CD4-positive, alpha-beta T cell (primary cell): ENCODE results near the gene UFSP1. TPM values are rescaled to one million over a fixed set of nuclear protein-coding genes. Genes with fewer than 3 reads are reported as not detected.

ENCODE experiments used
- ATAC-seq: fragments of 200-7000 bp; cut with Tn5 transposase; one replicate; pipeline ENCODE4 v1.10.0; 2022; ENCODE audit warnings: mild to moderate bottlenecking; ENCODE audit not compliant: poor library complexity
- CTCF ChIA-PET: fragments of 350-600 bp; sonication (Branson Sonifier 250); formaldehyde crosslinking; loops from one replicate; lab custom pipeline; 2021; ENCODE audit warnings: antibody characterized with exemption, inconsistent platforms; lab: Charles Lee
- POLR2A ChIA-PET: fragments of 350-600 bp; sonication (Branson Sonifier 250); formaldehyde crosslinking; loops from one replicate; lab custom pipeline; 2021; ENCODE audit warnings: antibody characterized with exemption, inconsistent platforms; lab: Charles Lee
- DNase-seq, 14 experiments: peaks; one replicate each; pipeline ENCODE4 v3.0.0-alpha.2; 2013 to 2020; ENCODE audit warnings: mixed read lengths in 2 of 14
- H3K27ac ChIP-seq, 2 donors: one replicate each; pipeline versions ENCODE4 v1.5.1 to v1.7.0; 2013; ENCODE audit warnings: low read length in 2 of 2, low read depth in 1 of 2, mild to moderate bottlenecking in 1 of 2
- H3K27me3 ChIP-seq, 2 experiments: 1 replicate in 1 of 2; 2 replicates in 1 of 2; pipeline versions ENCODE4 v1.6.1 to v1.7.0; 2013; ENCODE audit warnings: low read length in 2 of 2, control low read depth in 1 of 2, mild to moderate bottlenecking in 1 of 2, moderate library complexity in 1 of 2; ENCODE audit not compliant: insufficient read depth in 2 of 2, control insufficient read depth in 1 of 2
- H3K36me3 ChIP-seq: one replicate; pipeline ENCODE4 v1.6.1; 2013; ENCODE audit warnings: low read length, control low read depth; ENCODE audit not compliant: insufficient read depth
- H3K4me1 ChIP-seq: one replicate; pipeline ENCODE4 v1.6.1; 2013; ENCODE audit warnings: low read length, control low read depth; ENCODE audit not compliant: insufficient read depth
- H3K4me3 ChIP-seq: one replicate; pipeline ENCODE4 v1.5.1; 2013; ENCODE audit warnings: mild to moderate bottlenecking, low read length, moderate library complexity
- H3K9me3 ChIP-seq, 2 experiments: 1 replicate in 1 of 2; 2 replicates in 1 of 2; pipeline versions ENCODE4 v1.6.1 to v1.7.0; 2013; ENCODE audit warnings: low read length in 2 of 2, mild to moderate bottlenecking in 2 of 2, control low read depth in 1 of 2, moderate library complexity in 1 of 2; ENCODE audit not compliant: control insufficient read depth in 1 of 2, insufficient read depth in 1 of 2
- H3K27ac Mint-ChIP-seq: one replicate; pipeline ENCODE4 v1.8.0; 2020; ENCODE audit warnings: mixed read lengths
- H3K27me3 Mint-ChIP-seq: one replicate; pipeline ENCODE4 v1.8.0; 2021; ENCODE audit warnings: mixed read lengths
- H3K36me3 Mint-ChIP-seq: one replicate; pipeline ENCODE4 v1.8.0; 2021; ENCODE audit warnings: low read depth, mixed read lengths
- H3K4me1 Mint-ChIP-seq: one replicate; pipeline ENCODE4 v1.8.0; 2021; ENCODE audit warnings: low read depth, mixed read lengths
- H3K4me3 Mint-ChIP-seq: one replicate; pipeline ENCODE4 v1.8.0; 2020; ENCODE audit warnings: mild to moderate bottlenecking, mixed read lengths
- H3K9me3 Mint-ChIP-seq: one replicate; pipeline ENCODE4 v1.8.0; 2020; ENCODE audit warnings: mixed read lengths
- intact Hi-C, 2 experiments: fragments of 100-400 bp; cut with DNase I in 1 of 2; cut with micrococcal nuclease in 1 of 2; formaldehyde crosslinking; loops; one replicate each; pipeline versions ENCODE4 v1.15.1 to v1.9.0; 2023 to 2025; cut with DNase I, micrococcal nuclease
- total RNA-seq, 174 experiments: library from RNA in 2 of 174; stranded (reverse) in 2 of 174; gene quantifications; one replicate each; pipeline ENCODE4 v1.2.3 and lab custom pipeline; 2021 to 2026
- TF ChIP-seq, protein P1 (sequence below): fragments of 200-600 bp; IDR thresholded peaks from one replicate; pipeline ENCODE4 v1.8.0; 2022; ENCODE audit warnings: antibody characterized with exemption, mild to moderate bottlenecking

The UFSP1 gene
- total RNA-seq, 2 experiments from 2014 or later: 1.1 to 1.5 TPM

DNA sequence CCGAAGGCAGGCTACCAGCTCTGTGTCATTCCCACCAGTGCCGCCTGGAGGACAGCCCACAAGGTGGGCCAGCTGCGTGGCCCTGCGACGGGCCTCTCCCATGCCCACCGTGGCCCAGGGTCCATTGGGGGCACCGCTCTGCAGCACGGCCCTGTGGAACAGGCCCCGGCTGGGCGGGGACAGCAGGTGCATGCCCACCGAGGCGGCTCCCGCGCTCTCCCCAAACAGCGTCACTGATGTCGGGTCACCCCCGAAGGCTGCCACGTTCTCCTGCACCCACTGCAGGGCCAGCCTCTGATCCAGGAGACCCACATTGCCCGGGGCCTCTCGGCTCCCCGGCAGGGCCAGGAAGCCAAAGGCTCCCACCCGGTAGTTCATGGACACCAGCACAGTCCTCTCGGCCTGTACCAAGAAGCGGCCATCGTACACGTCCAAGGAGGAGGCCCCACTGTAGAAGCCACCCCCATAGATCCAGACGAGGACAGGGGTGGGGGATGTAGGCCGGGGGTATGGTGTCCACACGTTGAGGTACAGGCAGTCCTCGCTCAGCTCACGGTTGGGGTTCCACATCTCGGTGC, 3.9 kb upstream of the UFSP1 start:
- peaks cover 4% of the 10 kb centered on the region for H3K36me3 Mint-ChIP-seq
- Histone ChIP-seq H3K4me1 (peaks cover 53% of the 10 kb centered on the region), H3K4me3 (no peak overlapping the region), H3K9me3 (peaks cover 0 to 11% of the 10 kb centered on the region in 2 experiments), H3K27ac (no peak overlapping the region), H3K36me3 (peaks cover 4% of the 10 kb centered on the region), H3K27me3 (peaks cover 40 to 67% of the 10 kb centered on the region in 2 experiments)
- DNase-seq (no peak), ATAC-seq (no peak)
- H3K4me1 Mint-ChIP-seq: peaks cover 29% of the 10 kb centered on the region
- peaks cover 58% of the 10 kb centered on the region for H3K27me3 Mint-ChIP-seq
- ChIA-PET CTCF (no interaction called here), POLR2A (interaction anchor here (1.3 kb wide), 1 partner anchor 190 kb away, joined by 4 read pairs; no protein-coding TSS in a partner anchor)
- H3K9me3 Mint-ChIP-seq: no peaks in the 10 kb centered on the region
- no peak overlapping the region for H3K4me3 Mint-ChIP-seq
- H3K27ac Mint-ChIP-seq: no peak overlapping the region
- intact Hi-C loops: loop anchor here in 1 of 2 experiments (5.0 to 10.0 kb wide), 3 partner anchors 184 to 391 kb away; partner anchors contain the start of genes PLOD3 and ZNHIT1
- TF ChIP-seq, protein P1, sequence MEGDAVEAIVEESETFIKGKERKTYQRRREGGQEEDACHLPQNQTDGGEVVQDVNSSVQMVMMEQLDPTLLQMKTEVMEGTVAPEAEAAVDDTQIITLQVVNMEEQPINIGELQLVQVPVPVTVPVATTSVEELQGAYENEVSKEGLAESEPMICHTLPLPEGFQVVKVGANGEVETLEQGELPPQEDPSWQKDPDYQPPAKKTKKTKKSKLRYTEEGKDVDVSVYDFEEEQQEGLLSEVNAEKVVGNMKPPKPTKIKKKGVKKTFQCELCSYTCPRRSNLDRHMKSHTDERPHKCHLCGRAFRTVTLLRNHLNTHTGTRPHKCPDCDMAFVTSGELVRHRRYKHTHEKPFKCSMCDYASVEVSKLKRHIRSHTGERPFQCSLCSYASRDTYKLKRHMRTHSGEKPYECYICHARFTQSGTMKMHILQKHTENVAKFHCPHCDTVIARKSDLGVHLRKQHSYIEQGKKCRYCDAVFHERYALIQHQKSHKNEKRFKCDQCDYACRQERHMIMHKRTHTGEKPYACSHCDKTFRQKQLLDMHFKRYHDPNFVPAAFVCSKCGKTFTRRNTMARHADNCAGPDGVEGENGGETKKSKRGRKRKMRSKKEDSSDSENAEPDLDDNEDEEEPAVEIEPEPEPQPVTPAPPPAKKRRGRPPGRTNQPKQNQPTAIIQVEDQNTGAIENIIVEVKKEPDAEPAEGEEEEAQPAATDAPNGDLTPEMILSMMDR: no peak

DNA sequence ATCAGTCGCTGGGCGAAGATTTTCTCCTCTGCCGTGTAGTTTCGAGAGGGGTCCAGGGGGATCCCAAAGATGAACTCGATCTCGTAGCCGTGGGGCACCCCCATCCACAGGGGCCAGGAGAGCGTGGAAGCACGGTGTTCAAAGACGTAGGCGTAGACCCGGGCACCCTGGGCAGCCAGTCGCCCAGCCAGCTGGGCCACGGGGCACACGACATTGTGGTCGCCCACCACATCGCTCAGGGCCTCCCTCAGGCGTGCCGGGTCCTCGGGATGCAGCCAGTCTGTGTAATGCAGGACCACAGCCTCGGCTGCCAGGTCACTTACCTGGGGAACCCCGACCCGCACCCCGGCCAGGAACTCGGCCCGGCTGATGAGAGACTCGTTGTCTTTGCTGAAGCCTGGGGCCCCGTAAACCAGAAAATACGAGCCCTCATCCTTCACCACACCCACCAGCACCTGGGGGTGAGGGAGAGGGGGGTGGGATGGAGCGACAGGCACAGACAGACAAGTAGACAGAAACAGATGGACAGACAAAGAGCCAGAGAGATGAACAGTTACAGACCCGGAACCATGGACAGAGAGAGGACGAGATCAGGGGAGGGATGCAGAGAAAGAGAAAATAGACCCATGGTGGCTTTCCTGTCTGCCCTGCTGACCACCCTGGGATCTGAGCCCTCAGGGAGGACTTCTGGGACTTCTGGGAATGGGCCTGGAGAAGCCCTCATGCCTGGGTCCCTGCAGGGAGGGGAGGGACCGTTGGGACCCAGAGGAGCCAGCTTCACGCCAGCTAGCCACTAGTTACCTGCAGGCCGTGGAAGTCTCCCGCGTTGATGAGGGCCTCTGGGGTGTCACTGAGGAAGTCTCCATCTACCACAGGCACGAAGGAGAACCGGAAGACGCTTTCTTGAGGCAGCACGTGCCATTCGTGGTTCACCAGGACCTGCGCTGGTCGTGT, 3.1 kb upstream of the UFSP1 start:
- H3K4me1 Mint-ChIP-seq: peaks cover 37% of the 10 kb centered on the region
- H3K27me3 Mint-ChIP-seq: peaks cover 50% of the 10 kb centered on the region
- Histone ChIP-seq H3K27me3 (peaks cover 38 to 61% of the 10 kb centered on the region in 2 experiments), H3K4me3 (no peak overlapping the region), H3K4me1 (peaks cover 60% of the 10 kb centered on the region), H3K9me3 (peaks cover 0 to 11% of the 10 kb centered on the region in 2 experiments), H3K36me3 (peaks cover 9% of the 10 kb centered on the region), H3K27ac (no peak overlapping the region)
- DNase-seq (peak in 1 of 14 experiments; percentile 40), ATAC-seq (no peak)
- intact Hi-C loops: loop anchor here in 1 of 2 experiments (5.0 to 10.0 kb wide), 3 partner anchors 185 to 392 kb away; partner anchors contain the start of genes PLOD3 and ZNHIT1
- ChIA-PET POLR2A (no interaction called here), CTCF (no interaction called here)
- peak overlapping the region; percentile 88 for H3K4me3 Mint-ChIP-seq
- no peaks in the 10 kb centered on the region for H3K9me3 Mint-ChIP-seq
- H3K36me3 Mint-ChIP-seq: peaks cover 12% of the 10 kb centered on the region
- no peak overlapping the region for H3K27ac Mint-ChIP-seq
- TF ChIP-seq, protein P1: no peak

DNA sequence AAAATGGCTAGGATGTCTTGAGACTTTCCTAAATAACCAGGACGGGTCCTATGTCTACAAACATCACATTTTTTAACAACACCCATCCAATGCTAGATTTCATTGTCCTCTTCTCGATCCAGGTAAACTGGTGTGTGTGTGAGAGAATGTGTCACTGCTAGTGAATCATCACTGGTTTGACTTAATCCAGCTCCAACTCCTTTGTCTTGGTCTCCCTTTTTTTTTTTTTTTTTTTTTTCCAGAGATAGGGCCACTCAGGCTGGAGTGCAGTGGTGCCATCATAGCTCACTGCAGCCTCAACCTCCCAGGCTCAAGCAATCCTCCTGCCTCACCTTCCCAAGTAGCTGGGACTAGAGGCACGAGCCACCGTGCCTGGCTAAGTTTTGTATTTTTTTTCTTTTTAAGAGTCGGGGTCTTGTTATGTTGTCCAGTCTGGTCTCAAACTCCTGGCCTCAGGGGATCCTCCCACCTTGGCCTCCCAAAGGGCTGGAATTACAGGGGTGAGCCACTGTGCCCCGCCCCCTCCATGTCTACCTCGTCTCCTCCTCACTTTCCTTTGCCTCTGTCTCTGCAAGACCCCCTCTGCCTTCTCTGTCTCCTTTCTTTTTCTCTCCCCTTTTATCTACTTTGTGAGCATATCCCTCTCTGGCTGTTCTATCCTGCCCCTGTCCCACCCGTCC, 2.2 kb upstream of the UFSP1 start:
- H3K27me3 ChIP-seq: peaks cover 33 to 55% of the 10 kb centered on the region in 2 experiments
- peak overlapping the region; percentile 29 for H3K27ac Mint-ChIP-seq
- no peak overlapping the region for H3K4me3 ChIP-seq
- intact Hi-C loops: loop anchor here in 1 of 2 experiments (5.0 to 10.0 kb wide), 3 partner anchors 186 to 393 kb away; partner anchors contain the start of genes PLOD3 and ZNHIT1
- H3K9me3 Mint-ChIP-seq: no peaks in the 10 kb centered on the region
- no peak overlapping the region for H3K27ac ChIP-seq
- ATAC-seq: no peak
- peaks cover 46% of the 10 kb centered on the region for H3K4me1 Mint-ChIP-seq
- DNase-seq: peak in 1 of 14 experiments; percentile 27
- H3K27me3 Mint-ChIP-seq: peaks cover 45% of the 10 kb centered on the region
- H3K4me1 ChIP-seq: peaks cover 66% of the 10 kb centered on the region
- ChIA-PET POLR2A (no interaction called here), CTCF (interaction anchor here (0.6 kb wide), 1 partner anchor 163 kb away, joined by 3 read pairs; no protein-coding TSS in a partner anchor)
- H3K9me3 ChIP-seq: peaks cover 0 to 19% of the 10 kb centered on the region in 2 experiments
- TF ChIP-seq, protein P1: no peak
- H3K36me3 Mint-ChIP-seq: peaks cover 21% of the 10 kb centered on the region
- peaks cover 18% of the 10 kb centered on the region for H3K36me3 ChIP-seq
- H3K4me3 Mint-ChIP-seq: peak overlapping the region; percentile 88
